Dedifferentiated amniotic fluid mesenchymal stem cell (primary cell): Measurements from ENCODE around the gene ATF4.
A peak's percentile ranks its signal among the peaks of the same experiment; 100 is the strongest.
"Not testable (repeated sequence)": the region's sequence is repeated elsewhere in the genome, so short reads cannot be mapped to it uniquely, and the experiment has no call there.

Experiments
- DNase-seq: peaks from one replicate; pipeline ENCODE4 v3.0.0-alpha.2; 2016; ENCODE audit errors: extremely low spot score

ATF4 gene

DNA sequence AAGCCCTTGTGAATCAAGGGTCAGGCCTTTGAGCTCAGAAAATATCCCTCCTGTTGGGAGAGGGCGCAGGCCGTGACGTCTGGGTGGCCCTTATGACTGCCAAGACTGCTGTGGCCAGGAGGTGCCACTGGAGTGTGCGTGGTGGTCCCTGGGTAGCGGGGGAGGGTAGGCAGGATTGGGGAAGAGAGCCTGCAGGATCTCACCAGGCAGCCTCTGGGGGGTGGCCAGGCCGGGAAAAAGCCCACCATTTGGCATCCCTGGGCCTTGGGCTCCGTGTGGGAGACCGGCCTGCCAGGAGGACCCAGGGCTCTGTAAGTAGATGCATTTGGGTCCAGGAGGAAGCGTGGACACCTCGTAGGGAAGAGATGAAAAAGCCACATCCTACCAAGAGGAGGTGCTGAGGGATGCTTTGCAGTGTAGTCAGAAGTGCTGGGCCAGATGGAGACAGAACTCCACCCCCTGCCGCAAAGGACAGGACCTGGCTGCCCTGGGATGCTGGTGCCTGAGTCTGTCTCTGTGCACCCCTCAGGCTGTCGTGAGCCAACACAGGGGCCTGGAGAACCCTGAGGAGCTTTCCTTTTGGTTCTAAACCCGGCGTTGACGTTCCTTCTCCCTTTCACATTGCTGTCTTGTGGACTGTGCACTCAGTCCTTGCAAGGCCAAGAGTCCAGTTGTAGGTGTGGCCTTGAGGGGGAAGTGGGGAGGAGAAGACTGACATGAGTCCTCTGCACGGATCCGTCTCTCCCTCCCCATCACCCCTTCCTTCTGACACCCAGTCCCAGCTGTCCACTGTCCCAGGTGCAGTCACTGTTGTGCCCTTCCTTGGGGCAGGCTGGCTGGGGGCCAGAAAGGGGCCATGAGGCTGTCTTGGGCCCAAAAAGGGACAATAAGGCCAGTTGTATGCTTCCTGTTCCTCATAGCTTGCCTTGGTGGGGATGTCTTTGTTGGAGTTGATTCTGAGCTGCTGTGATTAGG lies 31.0 kb upstream of the ATF4 start:
- no peak for DNase-seq

DNA sequence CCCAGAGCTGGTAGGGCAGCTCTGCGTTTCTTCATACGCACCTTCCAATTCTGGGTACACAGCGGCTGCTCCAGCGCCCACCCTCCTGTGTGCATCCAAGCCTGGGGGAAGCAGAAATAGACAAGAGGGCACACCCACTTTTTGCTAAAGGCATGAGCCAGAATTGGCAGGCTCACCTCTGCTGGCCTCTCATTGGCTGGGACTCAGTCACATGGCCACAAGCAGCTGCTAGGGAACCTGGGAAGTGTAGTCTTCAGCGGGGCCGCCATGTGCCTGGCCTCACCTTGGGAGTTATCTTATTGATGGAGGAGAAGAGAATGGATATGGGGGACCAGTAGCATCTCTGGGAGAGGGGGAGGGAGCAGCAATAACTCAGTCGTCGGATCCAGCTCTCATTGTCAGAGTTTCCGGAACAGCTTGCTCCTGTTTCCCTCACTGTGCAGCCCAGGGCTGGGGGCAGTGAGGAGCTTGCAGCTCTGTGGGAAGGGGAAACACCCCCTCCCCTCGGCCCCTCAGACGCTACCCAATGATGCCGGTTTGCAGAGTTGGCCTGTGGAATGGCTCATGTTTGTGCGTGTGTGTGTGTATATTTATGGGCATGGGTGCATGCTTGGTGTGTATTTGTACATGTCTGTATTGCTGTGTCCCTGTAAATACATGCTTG lies 30.1 kb upstream of the ATF4 start:
- no peak for DNase-seq

DNA sequence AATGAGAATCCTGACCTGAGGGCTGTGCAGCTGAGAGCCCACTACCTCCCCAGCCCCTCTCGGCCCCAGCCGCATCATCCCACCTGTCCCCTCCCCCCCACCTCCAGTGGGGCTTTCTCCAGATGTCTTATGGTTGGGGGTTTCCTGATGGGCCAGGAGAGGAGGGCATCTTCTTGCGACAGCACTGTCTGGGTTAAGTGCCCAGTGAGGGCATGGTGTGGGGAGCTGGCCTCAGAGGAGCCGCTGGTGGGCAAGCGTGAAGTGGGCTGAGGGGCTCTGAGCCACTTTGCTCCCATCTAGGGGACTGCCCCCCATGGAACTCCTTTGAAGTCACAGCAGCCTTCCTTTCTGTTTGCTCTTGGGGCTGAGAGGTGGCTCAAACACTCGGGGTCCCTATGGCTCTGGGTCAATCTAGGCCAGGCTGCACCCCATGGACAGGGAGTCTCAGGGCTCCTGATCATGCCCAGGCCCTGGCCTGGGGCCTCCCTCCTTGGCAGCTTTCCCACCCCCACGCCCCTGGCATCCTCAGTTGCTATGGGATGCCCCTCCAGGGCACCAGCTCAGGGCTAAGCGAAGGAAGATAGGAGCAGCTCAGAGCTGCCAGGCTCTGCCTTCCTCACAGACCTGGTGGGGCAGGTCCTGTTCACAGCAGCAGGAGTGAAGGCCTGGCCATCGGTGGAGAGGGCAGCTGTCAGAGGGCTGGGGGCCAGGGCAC lies 29.2 kb upstream of the ATF4 start:
- DNase-seq: no peak

DNA sequence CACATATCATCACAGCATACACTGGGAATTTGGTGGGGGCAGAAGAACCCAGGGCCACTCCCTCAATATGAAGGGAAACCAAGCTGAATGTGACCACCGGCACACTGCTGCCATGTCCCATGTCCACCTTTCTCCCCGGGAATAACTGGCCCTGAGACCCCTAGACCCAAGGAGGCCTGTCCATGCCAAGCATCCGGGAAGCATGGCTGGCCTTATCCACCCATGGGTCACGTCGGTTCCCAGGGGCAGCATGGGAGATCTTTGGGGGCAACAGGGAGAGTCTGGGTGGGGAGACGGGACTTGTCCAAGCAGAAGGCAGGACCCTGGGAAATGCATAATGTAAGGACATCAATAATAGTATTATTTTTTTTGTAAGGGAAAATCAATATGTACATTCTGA lies 28.7 kb upstream of the ATF4 start:
- DNase-seq: no peak

DNA sequence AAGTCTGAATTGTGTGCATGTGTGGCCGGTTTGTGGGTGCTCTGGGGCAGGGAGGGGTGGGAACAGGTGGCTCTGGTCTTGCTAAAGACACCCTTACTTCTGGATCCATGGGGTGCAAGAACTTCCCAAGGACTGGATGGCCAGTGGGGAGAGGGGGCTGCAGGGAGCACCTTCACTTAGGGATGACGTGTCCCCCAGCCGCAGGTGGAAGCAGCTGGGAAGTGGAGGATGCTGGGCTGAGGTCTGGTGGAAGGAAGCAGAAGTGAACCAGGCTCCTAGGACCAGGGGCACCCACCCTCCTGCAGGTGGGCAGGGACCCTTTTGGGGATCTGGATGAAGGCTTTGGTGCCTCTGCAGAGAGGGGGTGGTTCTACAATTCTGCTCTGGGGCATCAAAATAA lies 28.2 kb upstream of the ATF4 start:
- no peak for DNase-seq

DNA sequence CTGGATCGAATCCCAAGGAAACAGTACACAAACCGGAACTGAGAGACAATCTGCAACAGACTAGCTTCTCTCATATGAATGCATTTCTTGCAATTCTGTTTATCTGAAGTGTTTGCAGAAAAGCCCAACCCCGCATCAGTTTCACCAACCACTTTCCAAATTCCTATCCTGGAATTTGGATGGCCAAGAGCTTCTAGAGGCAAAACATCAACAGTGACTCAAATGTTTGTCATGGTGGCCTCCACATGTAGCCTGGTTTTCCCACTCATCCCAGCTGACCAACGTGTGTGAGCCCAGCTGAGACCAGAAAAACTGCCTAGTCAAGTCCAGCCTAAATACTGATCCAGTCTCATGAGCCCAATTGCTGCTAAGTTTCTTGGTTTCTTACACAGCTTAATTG lies 26.6 kb upstream of the ATF4 start:
- DNase-seq: peak; percentile 79

DNA sequence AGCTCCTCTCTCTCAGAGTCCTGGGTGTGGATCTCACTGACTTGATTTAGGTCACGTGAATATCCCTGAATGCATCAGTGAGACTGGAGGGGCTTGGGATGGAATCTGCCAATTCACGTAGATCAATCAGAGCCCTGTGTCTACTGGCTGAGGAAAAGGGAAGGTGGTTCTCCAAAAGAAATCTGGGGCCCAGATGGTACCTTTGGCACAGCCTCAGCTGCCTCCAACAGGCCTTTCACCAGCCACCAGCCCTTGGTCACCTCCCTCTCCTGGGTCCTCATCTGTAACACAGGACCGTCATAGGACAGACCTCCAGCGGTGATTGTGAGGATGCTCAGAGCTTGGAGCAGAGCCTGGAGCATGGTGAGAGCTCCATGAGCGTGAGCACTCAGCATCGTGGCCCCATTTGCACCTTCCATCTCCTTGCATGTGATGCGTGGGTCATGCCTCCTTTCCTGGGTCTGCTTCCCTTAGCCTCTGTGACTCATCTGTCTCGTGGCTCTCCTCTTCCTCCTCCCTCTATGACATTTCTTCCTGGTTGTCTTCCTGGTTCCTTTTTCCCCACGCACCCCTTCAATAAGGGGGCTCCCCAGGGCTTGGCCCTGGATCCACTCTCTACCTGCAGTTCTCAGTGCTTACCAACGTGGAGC lies 25.8 kb upstream of the ATF4 start:
- no peak for DNase-seq

DNA sequence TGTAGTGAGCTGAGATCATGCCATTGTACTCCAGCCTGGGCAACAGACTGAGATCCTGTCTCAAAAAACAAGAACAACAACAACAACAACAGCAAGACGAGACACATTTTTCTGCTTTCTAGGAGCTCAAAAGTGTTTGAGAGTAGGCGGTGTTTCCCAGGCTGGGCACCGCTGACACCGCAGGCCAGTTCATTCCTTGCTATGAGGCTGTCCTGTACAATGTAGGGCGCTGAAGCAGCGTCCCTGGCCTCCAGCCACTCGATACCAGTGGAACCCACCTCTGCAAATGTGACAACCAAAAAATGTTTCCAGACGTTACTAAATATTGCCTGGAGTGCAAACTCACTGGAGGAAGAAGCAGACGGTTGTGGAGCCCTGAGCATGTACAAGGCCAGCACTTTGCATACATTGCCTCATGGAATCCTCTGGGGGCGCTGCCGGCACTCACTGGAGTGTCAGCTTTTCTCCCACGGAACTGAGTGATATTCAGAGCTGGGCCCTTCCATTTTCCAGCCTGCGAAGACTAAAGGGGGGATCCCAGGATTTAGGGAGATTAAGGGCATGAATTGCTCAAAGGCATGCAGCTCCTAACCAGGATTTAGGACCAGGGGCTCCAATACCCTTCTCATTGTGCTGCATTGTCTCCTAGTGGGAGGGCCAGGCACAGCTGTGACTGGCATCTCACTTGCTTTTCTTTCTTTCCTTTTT lies 24.1 kb upstream of the ATF4 start:
- DNase-seq: no peak

DNA sequence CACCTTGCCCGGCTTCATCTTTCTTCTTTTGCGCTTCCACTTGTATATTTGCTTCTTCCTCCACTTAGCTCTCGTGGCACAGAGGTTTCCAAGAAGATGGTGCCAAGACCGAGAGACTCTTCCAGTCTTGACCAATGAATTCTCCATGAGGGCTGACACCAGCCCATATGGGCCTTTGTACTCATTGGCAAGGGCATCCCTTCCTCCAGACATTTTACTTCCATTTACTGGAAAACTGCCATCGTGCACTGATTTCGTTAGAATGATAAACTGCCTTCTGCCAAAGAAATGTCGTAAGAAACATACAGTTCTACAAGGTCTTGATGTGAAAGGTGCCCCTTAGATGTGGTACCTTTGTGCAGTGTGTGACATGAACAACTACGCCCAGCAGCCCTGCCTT lies 22.9 kb upstream of the ATF4 start:
- no peak for DNase-seq

DNA sequence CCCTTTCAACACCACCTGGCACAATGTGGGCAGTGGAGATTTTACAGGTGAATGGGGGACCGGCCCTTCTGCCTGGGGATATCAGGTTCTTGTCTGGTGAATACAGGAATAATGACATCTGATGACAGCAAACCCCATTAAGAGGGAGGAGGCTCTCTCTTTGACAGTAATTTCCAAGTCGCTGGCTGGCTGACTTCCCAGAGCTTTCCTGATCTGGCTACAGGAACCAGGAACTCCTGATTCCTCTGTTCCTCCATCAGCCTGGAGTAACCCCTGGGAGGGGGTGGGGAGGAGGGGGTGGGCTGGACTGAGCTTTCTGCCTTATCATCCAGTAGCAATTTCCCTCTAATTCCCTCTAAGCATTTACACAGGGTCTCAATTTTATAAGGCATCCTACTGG lies 22.0 kb upstream of the ATF4 start:
- no peak for DNase-seq

DNA sequence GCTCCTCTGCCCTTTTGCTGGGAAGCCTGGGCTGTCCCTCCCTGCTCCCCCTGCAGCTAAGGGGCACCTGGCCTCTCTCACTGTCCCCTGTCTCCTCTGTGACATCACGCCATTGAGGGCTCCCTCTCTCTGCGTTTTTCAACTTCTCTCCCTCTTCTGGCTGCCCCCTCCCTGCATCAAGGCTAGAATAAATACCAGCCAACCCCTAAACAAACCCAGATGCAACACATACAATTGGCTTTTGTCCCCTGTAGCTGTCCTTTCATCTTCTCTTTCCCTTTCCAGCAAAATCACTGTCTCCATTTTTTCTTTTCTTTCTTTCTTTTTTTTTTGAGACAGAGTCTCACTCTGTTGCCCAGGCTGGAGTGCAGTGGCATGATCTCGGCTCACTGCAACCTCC lies 21.6 kb upstream of the ATF4 start:
- DNase-seq: no peak

DNA sequence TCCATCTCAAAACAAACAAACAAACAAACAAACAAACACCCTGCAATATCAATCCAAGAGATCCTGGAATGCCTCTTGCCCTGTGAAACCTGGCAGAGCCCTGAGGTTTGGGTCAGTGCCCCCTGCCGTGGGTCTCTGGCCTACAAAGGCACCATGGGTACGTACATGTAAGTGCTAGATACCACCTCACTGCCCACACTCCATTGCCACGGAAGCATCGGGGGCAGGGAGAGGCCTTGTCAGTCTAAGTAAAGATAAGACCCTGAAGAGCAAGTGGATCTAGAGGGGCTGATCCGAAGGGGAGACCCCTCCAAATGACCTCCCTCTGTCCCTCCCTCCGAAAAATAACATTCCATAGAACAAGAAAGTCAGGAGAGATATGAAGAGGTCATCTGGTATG lies 20.3 kb upstream of the ATF4 start:
- no peak for DNase-seq

DNA sequence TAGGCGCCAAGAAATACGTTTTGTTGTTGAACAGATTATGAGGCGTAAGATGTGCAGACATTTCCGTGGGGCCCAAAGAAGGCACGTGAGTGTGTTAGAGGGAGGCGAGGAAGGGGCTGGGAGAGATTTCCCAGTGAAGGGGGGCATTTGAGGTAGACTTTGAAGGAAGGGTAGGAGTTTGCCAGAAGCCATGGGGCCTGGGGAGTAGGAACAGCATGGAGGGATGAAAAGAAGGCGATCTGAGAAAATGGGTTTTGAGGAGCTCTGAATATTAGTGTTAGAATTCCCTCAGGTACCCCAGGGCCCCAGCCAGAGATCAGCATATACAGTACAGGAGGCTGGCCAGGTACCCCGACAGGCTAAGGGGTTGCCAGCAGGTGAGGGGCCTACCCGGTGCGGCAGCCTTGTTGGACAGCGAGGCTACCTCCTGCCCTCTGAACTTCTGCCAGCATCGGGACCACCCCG lies 18.7 kb upstream of the ATF4 start:
- no peak for DNase-seq

DNA sequence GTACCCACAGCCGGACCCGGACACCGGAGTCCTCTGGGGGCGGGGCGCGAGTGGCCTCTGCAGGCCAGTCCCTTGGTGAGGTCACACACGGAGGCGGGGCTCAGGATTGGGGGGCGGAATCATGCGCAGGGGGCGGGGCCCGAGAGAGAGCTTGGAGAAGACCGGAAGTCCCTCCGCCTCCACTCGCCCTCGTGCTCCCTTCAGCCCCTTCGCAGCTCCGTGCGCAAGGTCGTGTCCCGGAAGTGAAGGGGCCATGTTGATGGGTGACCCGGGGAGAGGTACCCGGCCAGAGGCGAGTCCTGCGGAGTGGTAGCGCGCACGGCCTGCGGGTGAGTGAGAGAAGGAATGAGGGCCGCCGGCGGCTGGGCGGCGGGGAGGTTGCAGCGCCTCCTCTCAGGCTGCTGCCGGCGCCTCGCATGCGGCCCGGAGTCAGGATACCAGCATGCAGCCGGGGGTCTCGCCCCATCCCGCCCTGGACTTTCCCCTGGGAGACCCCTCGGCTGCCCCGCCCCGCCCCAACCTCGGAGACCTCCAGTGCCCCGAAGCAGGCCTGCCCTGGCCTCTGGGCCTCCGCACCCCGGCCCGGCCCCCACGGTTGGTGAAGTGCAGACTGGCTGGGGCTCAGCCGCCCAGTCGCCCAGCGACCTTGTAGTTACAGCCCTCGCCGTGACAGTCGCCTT lies 18.1 kb upstream of the ATF4 start, which contains the start of gene MIEF1:
TSS of gene MIEF1 (plus strand) at position 182 of the 680 bp plus-strand sequence. CDS start 9,005 bp downstream, outside the sequence.
- DNase-seq: peak; percentile 95

DNA sequence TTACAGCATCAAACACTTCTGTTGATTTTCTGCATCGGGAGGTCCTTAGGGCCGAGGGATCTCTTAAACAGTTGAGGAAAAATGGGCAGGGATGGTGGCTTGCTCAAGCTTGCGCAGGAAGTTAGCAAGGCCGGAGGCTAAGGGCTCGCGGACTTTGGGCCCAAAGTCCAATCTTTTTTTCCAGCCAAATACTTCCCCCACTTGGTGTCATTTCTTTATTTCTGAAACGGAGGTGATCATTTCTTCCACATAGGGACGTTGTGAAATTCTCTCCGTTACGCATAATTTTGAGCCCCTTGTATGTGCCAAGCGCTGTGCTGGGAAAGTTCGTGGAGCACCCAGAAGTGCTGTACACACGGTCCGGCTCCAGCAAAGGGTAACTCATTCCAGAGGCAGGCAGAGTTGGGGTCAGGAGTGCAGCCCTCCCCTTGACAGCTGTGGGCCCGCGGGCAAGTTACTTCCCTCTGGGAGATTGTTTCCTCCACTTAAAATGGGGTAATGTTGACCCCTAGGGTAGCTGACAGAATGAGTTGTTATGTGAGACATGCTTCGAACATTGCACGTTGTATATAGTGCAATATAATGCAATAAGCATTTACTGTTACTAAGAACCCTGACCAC lies 17.5 kb upstream of the ATF4 start:
- DNase-seq: peak; percentile 36

DNA sequence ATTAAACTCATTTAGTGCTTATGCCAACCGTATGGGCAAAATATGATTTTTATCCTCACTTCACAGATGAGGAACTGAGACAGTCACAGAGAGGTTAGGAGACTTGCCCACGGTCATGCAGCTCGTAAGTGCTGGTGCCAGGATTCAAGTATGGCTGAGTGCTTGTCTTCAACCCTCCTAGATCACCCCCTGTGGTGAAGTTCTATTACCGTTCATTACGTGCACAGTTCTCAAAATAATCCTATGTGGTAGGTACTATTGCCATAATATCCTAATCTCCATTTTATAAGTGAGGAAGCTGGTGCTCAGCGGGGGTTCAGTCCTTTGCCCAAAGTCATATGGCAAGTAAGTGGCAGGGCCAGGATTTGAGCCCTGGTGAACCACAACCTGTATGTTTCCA lies 16.7 kb upstream of the ATF4 start:
- DNase-seq: no peak

DNA sequence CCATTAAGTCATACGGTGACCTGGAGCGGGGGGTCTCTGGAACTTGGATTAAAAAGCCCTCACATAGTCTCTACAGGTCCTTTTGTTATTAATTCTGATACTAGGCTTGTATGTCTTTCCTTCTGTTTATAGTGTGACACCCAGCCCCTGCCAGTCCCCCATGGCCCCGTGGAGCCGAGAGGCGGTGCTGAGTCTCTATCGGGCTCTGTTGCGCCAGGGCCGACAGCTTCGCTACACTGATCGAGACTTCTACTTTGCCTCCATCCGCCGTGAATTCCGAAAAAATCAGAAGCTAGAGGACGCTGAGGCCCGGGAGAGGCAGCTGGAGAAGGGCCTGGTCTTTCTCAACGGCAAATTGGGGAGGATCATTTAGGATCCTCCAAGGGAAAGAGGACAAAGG lies 16.3 kb upstream of the ATF4 start:
- no peak for DNase-seq

DNA sequence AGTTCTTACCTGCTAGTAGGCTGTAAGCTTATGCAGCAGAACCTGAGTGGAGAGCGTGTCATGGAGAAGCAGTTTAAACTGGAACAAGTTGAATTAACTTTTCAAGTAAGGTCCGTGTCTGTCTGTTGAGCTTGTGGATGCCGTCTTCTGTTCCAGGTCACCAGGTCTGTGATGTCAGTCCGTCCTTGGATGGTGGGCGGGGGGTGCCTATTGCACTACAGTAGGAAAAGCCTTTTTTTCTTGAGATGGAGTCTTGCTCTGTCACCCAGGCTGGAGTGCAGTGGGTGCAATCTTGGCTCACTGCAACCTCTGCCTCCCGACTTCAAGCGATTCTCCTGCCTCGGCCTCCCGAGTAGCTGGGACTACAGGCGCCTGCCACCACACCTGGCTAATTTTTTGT lies 13.3 kb upstream of the ATF4 start:
- DNase-seq: not testable (repeated sequence)

DNA sequence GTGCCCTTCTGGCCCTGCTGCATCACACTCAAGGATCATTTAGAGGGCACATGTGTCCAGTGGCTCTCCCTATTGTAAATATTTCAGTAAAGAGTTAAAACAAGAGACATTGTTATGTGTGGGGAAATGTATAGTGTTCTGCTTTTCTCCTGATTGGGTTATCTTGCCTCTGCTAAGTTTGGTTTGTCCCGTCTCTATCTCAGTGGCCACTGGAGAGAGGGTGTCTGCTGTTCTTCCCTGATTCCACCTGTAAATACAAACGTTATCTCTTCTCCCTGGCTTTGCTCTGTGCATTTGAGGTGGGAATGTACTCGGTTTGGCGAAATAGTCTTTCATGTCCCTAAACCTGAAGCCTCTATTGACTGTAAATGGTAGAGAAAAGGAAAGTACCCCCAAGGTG lies 12.0 kb upstream of the ATF4 start:
- no peak for DNase-seq

DNA sequence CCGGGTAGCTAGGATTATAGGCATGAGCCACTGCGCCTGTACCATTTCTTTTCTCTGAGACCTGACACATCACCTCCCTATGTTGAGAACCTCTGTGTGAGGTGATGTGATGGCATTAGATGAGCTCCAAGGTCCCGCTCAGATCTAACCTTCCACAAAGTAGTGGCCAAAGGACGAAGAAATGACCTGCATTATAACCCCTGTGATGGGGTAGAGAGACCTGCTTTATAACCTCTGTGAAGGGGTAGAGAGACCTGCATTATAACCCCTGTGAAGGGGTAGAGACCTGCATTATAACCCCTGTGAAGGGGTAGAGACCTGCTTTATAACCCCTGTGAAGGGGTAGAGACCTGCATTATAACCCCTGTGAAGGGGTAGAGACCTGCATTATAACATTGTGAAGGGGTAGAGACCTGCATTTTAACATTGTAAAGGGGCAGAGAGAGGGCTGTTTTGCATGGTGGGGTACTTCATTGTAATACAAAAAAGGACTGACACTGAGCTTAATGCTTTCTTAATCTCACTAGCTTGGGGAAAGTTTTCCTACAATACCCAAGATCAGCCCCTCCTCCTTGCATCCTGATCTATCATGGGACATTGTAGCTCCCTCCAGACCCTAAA lies 9.7 kb upstream of the ATF4 start:
- no peak for DNase-seq
